NT2/D1 (cell line): ENCODE measurements around the gene PATL1.

Source experiments
- DNase-seq: peaks from one replicate; pipeline ENCODE4 v3.0.0-alpha.2; 2011; ENCODE audit warnings: low read depth, low spot score
- H3K27me3 ChIP-seq: 2 replicates; pipeline ENCODE4 v1.6.0; 2011; ENCODE audit warnings: mild to moderate bottlenecking; ENCODE audit not compliant: insufficient read length, insufficient read depth
- H3K36me3 ChIP-seq: 2 replicates; pipeline ENCODE4 v1.6.1; 2011; ENCODE audit warnings: mild to moderate bottlenecking, low read length, mixed read lengths; ENCODE audit not compliant: insufficient read depth, insufficient read length
- H3K4me1 ChIP-seq: 2 replicates; pipeline ENCODE4 v1.5.1; 2011; ENCODE audit not compliant: insufficient read depth, insufficient read length
- H3K4me3 ChIP-seq: 2 replicates; pipeline ENCODE4 v1.5.1; 2011; ENCODE audit warnings: low read depth; ENCODE audit not compliant: insufficient read length
- H3K9ac ChIP-seq: 2 replicates; pipeline ENCODE4 v1.6.0; 2011; ENCODE audit warnings: low read depth; ENCODE audit not compliant: insufficient read length
- H3K9me3 ChIP-seq: 2 replicates; pipeline ENCODE4 v1.5.1; 2011; ENCODE audit warnings: mild to moderate bottlenecking, low read length; ENCODE audit not compliant: insufficient read depth
- SUZ12 ChIP-seq: IDR thresholded peaks from 2 replicates; pipeline ENCODE4 v1.6.1; 2011; ENCODE audit not compliant: insufficient read length, insufficient read depth; ENCODE audit errors: extremely low read depth
- YY1 ChIP-seq: IDR thresholded peaks from 2 replicates; pipeline ENCODE4 v1.6.1; 2011; ENCODE audit not compliant: insufficient read length, insufficient read depth
- ZNF274 ChIP-seq: IDR thresholded peaks from 2 replicates; pipeline ENCODE4 v1.6.1; 2011; ENCODE audit warnings: mild to moderate bottlenecking, low read depth, low read length

Gene PATL1

DNA sequence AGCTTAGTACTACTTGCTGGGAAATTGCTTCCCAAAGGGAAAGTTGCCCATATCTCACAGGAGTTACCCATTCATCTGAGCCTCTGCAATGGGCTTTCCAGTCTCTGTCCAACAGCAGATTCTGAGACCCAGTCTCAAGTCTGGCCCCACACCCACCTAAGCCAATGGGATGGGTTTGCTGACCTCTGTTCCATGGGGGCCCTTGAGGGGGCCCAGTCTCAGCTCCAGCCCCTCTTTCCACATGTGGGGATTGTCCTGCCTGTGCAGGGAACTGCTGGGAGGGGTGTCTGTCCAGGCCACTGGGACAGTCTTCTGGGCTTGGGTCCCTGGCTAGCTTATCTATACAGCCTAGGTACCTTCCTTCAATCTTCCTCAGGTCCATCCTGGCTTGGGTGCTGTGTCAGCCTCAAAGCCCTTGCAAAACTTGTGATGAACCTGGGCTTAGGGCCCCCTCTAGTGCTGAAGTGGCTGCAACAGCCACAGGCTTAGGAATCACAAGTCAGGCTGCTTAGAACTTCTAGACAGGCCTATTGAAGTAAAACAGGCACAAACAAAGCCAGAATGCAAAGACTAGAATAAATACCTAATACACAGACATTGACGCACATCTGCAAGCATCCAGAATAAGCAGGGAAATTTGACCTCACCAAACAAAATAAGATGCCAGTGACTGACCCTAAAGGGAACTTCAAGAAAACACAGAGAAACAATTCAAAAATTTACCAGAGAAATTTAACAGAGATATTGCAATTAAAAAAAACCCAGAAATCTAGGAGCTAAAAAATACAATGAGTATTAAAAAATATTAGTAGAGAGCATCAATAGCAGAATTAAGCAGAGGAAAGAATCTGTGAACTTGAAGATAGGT lies 11.7 kb upstream of the PATL1 start:
- TF ChIP-seq SUZ12, result no peak
- TF ChIP-seq YY1, result no peak
- no peak for TF ChIP-seq ZNF274
- H3K9ac ChIP-seq, result no peak overlapping the region
- H3K27me3 ChIP-seq, result no peaks in the 10 kb centered on the region
- H3K4me1 ChIP-seq, result peaks cover 2% of the 10 kb centered on the region
- peak; percentile 80 for DNase-seq
- H3K36me3 ChIP-seq, result no peaks in the 10 kb centered on the region
- H3K4me3 ChIP-seq, result no peak overlapping the region
- H3K9me3 ChIP-seq, result peaks cover 8% of the 10 kb centered on the region; the same call in 1 of the 2 replicates

DNA sequence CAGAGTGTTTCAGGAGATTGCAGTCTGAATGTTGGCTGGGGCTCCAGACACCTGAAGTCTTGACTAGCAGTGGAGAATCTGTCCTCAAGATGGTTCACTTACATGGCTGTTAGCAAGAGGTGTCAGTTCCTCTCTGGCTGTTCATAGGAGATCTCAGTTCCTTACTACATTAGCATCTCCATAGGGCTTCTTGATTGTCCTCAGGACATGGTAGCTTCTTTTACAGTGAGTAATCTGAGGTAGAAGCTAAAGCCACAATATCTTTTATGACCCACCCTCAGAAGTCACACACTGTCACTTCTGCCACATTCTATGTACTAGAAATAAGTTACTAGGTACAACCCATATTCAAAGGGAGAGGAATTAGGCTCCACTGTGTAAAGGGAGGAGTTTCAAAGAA lies 10.5 kb upstream of the PATL1 start:
- H3K4me1 ChIP-seq, result peaks cover 2% of the 10 kb centered on the region
- H3K27me3 ChIP-seq, result no peaks in the 10 kb centered on the region
- DNase-seq, result no peak
- no peak overlapping the region for H3K4me3 ChIP-seq
- peaks cover 8% of the 10 kb centered on the region; the same call in 1 of the 2 replicates for H3K9me3 ChIP-seq
- TF ChIP-seq YY1 (no peak), ZNF274 (no peak), SUZ12 (no peak)
- H3K9ac ChIP-seq, result no peak overlapping the region
- H3K36me3 ChIP-seq, result no peaks in the 10 kb centered on the region

DNA sequence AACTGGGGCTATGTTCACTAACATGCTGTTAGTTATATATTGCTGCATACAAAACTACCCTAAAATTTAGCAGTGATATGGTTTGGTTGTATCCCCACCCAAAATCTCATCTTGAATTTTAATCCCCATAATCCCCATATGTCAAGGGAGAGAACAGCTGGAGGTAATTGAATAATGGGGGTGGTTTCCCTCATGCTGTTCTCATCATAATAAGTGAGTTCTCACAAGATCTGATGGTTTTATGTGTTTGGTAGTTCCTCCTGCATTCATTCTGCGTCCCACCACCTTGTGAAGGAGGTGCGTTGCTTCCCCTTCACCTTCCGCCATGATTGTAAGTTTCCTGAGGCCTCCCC lies 10.0 kb upstream of the PATL1 start:
- H3K27me3 ChIP-seq, result no peaks in the 10 kb centered on the region
- H3K4me1 ChIP-seq, result peaks cover 2% of the 10 kb centered on the region
- H3K9me3 ChIP-seq, result peaks cover 8% of the 10 kb centered on the region; the same call in 1 of the 2 replicates
- DNase-seq, result no peak
- no peak for TF ChIP-seq ZNF274
- no peak for TF ChIP-seq SUZ12
- TF ChIP-seq YY1, result no peak
- H3K36me3 ChIP-seq, result no peaks in the 10 kb centered on the region
- no peak overlapping the region for H3K9ac ChIP-seq
- H3K4me3 ChIP-seq, result no peak overlapping the region

DNA sequence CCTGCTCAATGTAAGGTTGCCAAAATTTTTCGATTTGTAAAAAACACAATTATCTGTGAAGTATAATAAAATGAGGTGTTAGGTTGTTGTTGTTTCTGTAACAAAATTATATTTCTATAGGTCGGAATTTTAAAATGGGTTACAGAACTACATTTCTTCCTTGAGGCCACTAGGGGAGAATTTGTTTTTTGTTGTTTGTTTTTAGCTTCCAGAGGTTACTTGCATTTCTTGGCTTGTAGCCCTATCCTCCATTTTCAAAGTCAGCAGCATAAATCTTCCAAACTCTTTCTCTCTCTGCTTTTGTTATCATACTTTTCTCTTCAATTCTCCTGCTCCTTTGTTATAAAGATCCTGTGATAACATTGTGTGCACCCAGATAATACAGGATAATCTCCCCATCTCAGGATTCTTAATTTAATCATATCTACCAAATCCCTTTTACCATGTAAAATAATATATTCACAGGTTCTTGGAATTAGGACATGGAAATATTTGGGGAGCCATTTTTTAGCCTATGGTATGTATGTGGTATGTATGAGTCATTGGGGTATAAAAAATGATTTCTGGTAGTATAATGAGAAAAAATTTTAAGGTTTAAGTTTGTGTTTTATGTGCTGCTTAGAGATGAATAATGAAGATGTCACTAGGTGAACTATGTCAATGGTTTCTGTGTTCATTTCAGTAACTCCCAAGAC lies 9.4 kb upstream of the PATL1 start:
- H3K9ac ChIP-seq, result no peak overlapping the region
- H3K36me3 ChIP-seq, result no peaks in the 10 kb centered on the region
- H3K4me1 ChIP-seq, result peaks cover 2% of the 10 kb centered on the region
- TF ChIP-seq YY1 (no peak), ZNF274 (no peak), SUZ12 (no peak)
- H3K4me3 ChIP-seq, result no peak overlapping the region
- H3K9me3 ChIP-seq, result peaks cover 8% of the 10 kb centered on the region; the same call in 1 of the 2 replicates
- no peak for DNase-seq
- H3K27me3 ChIP-seq, result no peaks in the 10 kb centered on the region

DNA sequence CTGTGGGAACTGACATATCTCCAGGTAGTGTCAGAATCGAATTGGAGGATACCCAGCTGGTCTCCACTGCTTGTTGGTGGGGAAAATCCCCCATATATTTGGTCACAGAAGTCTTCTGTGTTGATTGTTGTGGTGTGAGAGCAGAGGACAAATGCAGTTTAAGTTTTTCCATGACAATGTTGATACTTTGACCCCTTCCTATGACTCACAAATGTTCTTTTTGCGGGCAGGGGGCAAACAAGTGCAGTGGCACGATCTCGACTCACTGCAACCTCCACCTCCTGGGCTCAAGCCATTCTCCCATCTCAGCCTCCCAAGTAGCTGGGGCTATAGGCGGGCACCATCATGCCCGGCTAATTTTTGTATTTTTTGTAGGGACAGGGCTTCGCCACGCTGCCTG lies 7.4 kb upstream of the PATL1 start:
- Histone ChIP-seq H3K4me1 (peaks cover 2% of the 10 kb centered on the region), H3K9me3 (peaks cover 8% of the 10 kb centered on the region; the same call in 1 of the 2 replicates), H3K9ac (no peak overlapping the region), H3K36me3 (no peaks in the 10 kb centered on the region), H3K27me3 (no peaks in the 10 kb centered on the region), H3K4me3 (no peak overlapping the region)
- no peak for DNase-seq
- no peak for TF ChIP-seq ZNF274
- no peak for TF ChIP-seq YY1
- no peak for TF ChIP-seq SUZ12

DNA sequence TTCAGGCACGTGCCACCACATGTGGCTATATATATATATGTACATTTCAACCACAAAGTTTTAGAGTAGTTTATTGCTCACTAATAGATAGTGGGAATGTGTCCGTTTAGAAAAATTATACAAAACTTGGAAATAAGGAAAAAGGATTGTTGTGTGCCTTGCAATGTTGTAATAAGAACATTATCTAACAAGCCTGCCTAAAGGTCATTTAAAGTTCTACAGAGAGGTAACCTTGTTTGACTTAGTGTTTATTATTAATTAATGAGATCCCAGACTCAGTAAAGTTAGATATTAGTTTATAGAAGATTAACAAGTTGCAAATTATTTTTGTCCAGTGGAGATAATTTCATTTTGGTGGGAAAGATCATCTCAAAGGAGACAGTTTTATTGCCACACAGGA lies 5.5 kb upstream of the PATL1 start:
- Histone ChIP-seq H3K27me3 (no peaks in the 10 kb centered on the region), H3K4me1 (no peaks in the 10 kb centered on the region), H3K9ac (no peak overlapping the region), H3K36me3 (no peaks in the 10 kb centered on the region), H3K4me3 (no peak overlapping the region), H3K9me3 (peaks cover 8% of the 10 kb centered on the region; the same call in 1 of the 2 replicates)
- TF ChIP-seq ZNF274, result no peak
- no peak for TF ChIP-seq YY1
- TF ChIP-seq SUZ12, result no peak
- DNase-seq, result no peak

DNA sequence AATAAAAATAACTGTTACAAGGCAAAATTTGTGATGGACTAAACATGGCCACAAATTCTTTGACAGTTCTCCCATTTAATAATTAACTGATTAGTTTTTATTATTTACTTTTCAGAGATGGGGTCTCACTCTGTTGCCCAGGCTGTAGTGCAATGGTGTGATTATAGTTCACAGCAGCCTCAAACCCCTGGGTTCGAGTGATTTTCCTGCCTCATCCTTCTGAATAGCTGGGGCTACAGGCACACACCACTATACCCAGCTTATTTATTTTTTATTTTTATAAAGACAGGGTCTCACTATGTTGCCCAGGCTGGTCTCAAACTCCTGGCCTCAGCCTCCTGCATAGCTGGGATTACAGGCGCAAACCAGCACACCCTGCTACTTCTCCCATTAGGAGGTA lies 4.5 kb upstream of the PATL1 start:
- H3K27me3 ChIP-seq, result no peaks in the 10 kb centered on the region
- no peaks in the 10 kb centered on the region for H3K4me1 ChIP-seq
- no peak overlapping the region for H3K4me3 ChIP-seq
- no peaks in the 10 kb centered on the region for H3K36me3 ChIP-seq
- H3K9me3 ChIP-seq, result peaks cover 4% of the 10 kb centered on the region; the same call in 1 of the 2 replicates
- no peak overlapping the region for H3K9ac ChIP-seq
- TF ChIP-seq YY1 (no peak), SUZ12 (no peak), ZNF274 (no peak)
- DNase-seq, result no peak
